ENCODE measurements around the gene CSNK1E. TPM values are rescaled to one million over a fixed set of nuclear protein-coding genes. Genes with fewer than 3 reads are reported as not detected.

Gene CSNK1E
- total RNA-seq, 6 experiments from 2014 or later: 19.9 to 41.8 (median 27.4) TPM

DNA sequence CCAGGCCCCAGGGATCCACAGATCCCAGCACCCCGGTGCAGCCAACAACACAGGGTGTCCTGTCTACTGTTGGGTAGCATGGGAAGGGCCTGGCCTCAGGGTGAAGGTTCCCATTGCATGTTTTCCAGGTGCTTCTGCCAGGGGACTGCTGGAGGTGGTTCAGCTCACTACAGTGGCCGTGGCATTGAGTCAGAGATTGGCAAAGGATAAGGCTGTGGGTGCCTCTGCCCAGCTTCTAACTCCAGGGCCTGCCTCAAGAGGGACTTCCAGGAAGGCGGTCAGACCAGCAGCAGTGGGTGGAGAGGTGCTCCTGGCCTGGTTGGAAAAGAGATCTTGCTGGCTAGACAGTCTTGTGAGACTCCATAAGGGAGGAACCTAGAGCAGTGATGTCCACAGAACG is 20.9 kb downstream of the CSNK1E start:
- no peak overlapping the region for H3K27ac ChIP-seq

DNA sequence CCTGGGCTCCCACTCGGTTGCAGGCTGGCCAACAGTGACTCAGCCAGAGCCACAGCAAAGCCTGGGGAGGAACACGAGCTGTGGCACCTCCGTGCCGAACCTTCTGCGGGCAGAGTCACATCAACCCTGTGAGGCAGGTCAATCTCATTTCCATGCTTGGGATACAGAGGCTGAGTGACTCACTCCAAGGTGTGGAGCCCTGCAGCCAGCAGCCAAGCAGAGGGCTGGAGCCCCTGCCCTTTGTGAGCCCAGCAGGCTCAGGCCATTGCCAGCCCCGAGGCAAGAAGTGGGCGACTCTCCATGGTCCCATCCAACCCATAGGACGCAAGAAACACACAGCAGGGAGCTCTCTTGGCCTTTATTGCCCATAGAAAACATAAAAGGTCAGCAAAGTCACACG is 21.4 kb downstream of the CSNK1E start:
- Histone ChIP-seq H3K4me3 (no peak overlapping the region), H3K9me3 (no peaks in the 10 kb centered on the region), H3K27me3 (no peaks in the 10 kb centered on the region), H3K4me1 (peaks cover 0 to 15% (median 6%) of the 10 kb centered on the region in 4 donors), H3K27ac (no peak overlapping the region), H3K36me3 (peaks cover 4 to 44% (median 24%) of the 10 kb centered on the region in 4 donors)
- no peak for TF ChIP-seq POLR2A (IDR thresholded peaks at IDR 0.05)
- TF ChIP-seq, protein P1, sequence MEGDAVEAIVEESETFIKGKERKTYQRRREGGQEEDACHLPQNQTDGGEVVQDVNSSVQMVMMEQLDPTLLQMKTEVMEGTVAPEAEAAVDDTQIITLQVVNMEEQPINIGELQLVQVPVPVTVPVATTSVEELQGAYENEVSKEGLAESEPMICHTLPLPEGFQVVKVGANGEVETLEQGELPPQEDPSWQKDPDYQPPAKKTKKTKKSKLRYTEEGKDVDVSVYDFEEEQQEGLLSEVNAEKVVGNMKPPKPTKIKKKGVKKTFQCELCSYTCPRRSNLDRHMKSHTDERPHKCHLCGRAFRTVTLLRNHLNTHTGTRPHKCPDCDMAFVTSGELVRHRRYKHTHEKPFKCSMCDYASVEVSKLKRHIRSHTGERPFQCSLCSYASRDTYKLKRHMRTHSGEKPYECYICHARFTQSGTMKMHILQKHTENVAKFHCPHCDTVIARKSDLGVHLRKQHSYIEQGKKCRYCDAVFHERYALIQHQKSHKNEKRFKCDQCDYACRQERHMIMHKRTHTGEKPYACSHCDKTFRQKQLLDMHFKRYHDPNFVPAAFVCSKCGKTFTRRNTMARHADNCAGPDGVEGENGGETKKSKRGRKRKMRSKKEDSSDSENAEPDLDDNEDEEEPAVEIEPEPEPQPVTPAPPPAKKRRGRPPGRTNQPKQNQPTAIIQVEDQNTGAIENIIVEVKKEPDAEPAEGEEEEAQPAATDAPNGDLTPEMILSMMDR (IDR thresholded peaks at IDR 0.05): no peak
- no CpG with 5 or more reads among the region's 9 CpGs for WGBS (ENCODE audit: insufficient coverage, low coverage, low lambda C conversion rate, missing lambda C conversion rate)
- intact Hi-C loops (cut with DNase I): no loop called here
- ATAC-seq (no peak), DNase-seq (no peak)

More for the DNA sequence above, 20.9 kb downstream of the CSNK1E start:
- Histone ChIP-seq H3K27me3 (no peaks in the 10 kb centered on the region), H3K4me3 (no peak overlapping the region), H3K4me1 (peaks cover 0 to 18% (median 6%) of the 10 kb centered on the region in 4 donors), H3K9me3 (no peaks in the 10 kb centered on the region), H3K36me3 (peaks cover 4 to 49% (median 24%) of the 10 kb centered on the region in 4 donors)
- TF ChIP-seq, protein P1 (IDR thresholded peaks at IDR 0.05): no peak
- TF ChIP-seq POLR2A (IDR thresholded peaks at IDR 0.05): no peak
- DNase-seq (no peak), ATAC-seq (no peak)
- intact Hi-C loops (cut with DNase I): no loop called here
- WGBS (ENCODE audit: insufficient coverage, low coverage, low lambda C conversion rate, missing lambda C conversion rate): 64% methylated on average over 2 of the region's 4 CpGs

DNA sequence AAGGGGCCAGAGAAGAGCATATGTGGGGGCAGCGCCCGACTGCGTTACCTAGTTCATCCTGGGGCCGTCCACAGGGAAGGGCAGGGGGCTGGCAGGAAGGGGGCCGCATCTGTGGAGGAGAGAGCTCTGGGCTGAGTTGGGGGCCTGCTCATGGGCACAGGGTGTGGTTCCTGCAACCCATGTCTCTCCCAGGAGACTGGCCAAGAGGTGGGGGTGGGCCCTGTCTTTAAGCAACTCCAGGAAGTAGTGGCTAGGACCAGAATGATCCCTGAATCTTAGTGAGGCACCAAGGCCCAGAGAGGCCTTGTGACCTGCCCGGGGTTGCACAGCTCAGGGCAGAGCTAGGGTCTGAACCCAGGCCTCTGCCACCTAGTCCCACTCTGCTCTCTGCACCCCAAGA is 21.9 kb downstream of the CSNK1E start:
- Histone ChIP-seq H3K9me3 (no peaks in the 10 kb centered on the region), H3K4me3 (no peak overlapping the region), H3K27ac (no peak overlapping the region), H3K4me1 (peaks cover 0 to 10% (median 6%) of the 10 kb centered on the region in 4 donors), H3K27me3 (no peaks in the 10 kb centered on the region), H3K36me3 (peaks cover 4 to 39% (median 24%) of the 10 kb centered on the region in 4 donors)
- DNase-seq (no peak), ATAC-seq (no peak)
- intact Hi-C loops (cut with DNase I): no loop called here
- TF ChIP-seq POLR2A (IDR thresholded peaks at IDR 0.05): no peak
- TF ChIP-seq, protein P1 (IDR thresholded peaks at IDR 0.05): no peak
- WGBS (ENCODE audit: insufficient coverage, low coverage, low lambda C conversion rate, missing lambda C conversion rate): no CpG with 5 or more reads among the region's 6 CpGs

DNA sequence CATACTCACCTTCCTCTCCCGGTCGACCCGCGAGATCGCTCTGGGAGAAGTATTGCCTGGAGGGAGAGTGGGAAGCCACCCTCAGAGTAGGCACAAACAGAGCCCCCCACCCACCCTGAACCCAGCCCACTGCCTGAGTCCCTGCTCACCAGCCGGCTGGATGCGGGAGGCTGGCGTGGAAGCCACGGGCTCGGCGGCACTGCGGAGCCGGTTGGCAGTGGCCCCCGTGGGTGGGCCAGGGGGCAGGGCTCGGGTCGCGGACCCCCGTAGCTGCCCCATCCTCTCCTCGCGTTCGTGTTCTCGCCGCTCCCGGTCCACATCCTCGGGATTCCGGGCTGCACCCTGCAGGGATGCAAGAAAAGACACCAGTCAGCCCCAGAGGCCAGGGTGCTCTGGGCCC is 23.0 kb downstream of the CSNK1E start:
- Histone ChIP-seq H3K27ac (no peak overlapping the region), H3K4me1 (no peaks in the 10 kb centered on the region), H3K9me3 (no peaks in the 10 kb centered on the region), H3K4me3 (no peak overlapping the region), H3K27me3 (no peaks in the 10 kb centered on the region), H3K36me3 (peaks cover 4 to 29% (median 17%) of the 10 kb centered on the region in 4 donors)
- ATAC-seq: no peak
- no peak for DNase-seq
- no CpG with 5 or more reads among the region's 26 CpGs for WGBS (ENCODE audit: insufficient coverage, low coverage, low lambda C conversion rate, missing lambda C conversion rate)
- intact Hi-C loops (cut with DNase I): no loop called here
- TF ChIP-seq, protein P1 (IDR thresholded peaks at IDR 0.05): no peak
- no peak for TF ChIP-seq POLR2A (IDR thresholded peaks at IDR 0.05)

DNA sequence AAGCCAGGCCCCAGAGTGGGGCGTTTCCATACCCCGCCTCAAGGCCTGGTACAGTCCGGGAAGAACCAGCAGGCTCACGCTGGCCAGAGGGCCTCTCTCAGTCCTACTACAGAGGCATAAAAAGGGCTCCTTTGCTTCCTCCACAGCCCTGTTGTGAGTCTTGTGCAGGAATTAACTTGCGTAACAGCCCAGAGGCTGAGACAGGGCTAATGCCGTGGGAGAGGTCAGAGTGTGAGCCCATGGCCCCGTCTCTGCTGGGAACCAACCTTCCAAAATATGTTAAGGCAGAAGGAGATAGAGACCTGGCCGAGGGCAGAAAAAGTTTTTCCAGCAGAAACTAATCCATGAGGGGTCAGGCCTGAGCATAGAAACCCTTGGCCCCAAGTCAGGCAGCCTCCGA is 24.5 kb downstream of the CSNK1E start:
- peak in 1 of 4 donors; percentile 8 for ATAC-seq
- Histone ChIP-seq H3K4me1 (no peaks in the 10 kb centered on the region), H3K27ac (peak overlapping the region in 1 of 3 donors; percentile 33), H3K36me3 (peaks cover 0 to 17% (median 7%) of the 10 kb centered on the region in 4 donors), H3K4me3 (no peak overlapping the region), H3K9me3 (no peaks in the 10 kb centered on the region), H3K27me3 (no peaks in the 10 kb centered on the region)
- TF ChIP-seq POLR2A (IDR thresholded peaks at IDR 0.05): no peak
- TF ChIP-seq, protein P1 (IDR thresholded peaks at IDR 0.05): no peak
- intact Hi-C loops (cut with DNase I): no loop called here
- DNase-seq: no peak
- WGBS (ENCODE audit: insufficient coverage, low coverage, low lambda C conversion rate, missing lambda C conversion rate): no CpG with 5 or more reads among the region's 9 CpGs
